HG03457 (cell line): ENCODE measurements around the gene KL.

ENCODE experiments used
- ATAC-seq: cut with Tn5 transposase; IDR thresholded peaks from one replicate; pipeline ENCODE4 v1.9.1; 2021; ENCODE audit warnings: moderate number of reproducible peaks; ENCODE audit not compliant: unreplicated experiment

KL gene

GRCh38 chr13:33078263-33078662, 62.0 kb downstream of the KL start:
- ATAC-seq, result no peak

GRCh38 chr13:33079960-33080359, 63.7 kb downstream of the KL start:
- ATAC-seq, result no peak

- ATAC-seq, result no peak
Measured at GRCh38 chr13:33080972-33081590, 64.9 kb downstream of the KL start.

- ATAC-seq, result no peak
Measured at GRCh38 chr13:33081666-33082065, 65.4 kb downstream of the KL start.

DNA sequence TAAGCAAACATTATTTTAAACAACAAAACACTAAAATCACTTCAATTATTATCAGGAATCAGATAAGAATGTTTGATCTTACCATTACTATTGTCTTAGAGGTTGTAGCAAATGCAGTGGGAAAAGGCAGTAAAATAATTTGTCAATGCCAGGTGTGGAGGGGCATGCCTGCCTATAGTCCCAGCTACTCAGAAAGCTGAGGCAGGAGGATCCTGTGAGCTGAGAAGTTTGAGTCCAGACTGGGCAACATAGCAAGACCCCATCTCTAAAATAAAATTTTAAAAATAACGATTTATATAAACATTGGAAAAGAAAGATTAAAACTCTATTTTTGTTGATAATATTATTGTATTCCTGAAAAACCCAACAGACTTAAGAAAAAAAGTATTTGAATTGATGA, 66.8 kb downstream of the KL start:
- no peak for ATAC-seq

DNA sequence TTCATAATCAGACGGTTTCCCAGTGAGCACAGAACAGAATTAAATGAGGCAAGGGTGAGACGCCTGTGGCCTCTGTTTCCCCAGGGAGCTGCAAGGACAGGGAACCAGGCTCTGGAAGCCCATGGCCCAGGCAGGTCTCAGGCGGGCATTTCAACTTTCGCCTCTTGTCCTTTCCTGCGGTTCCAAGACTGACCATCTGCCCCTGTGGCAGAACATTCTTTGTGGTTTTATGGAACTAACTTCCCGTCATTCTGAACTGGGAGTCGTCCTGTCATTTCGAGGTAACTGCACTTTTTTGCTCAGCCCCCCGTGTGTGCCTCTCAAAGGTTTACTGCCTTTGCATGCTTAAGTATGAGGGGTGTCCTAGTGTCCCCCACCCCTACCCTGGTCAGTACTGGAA, 70.9 kb downstream of the KL start:
- ATAC-seq, result no peak

DNA sequence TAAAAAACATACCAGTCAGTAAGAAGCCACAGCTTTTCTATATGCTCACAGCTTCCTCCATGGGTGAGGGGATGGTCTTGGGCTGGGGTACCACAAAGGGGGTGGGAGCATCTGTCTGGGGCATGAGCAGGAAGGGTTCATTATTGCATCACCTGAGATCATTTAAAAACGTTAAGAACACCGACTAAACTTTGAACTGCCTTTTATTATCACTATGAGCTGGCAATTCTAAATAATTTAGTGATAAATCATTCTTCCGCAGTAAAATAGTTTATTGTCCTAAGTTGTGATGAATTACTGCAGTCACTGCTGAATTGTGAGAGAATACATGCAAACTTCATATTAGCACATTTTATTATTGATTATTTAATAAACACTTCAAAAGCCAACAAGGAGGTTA, 71.6 kb downstream of the KL start:
- ATAC-seq, result no peak

- no peak for ATAC-seq
Measured at GRCh38 chr13:33089311-33089710, 73.1 kb downstream of the KL start.

DNA sequence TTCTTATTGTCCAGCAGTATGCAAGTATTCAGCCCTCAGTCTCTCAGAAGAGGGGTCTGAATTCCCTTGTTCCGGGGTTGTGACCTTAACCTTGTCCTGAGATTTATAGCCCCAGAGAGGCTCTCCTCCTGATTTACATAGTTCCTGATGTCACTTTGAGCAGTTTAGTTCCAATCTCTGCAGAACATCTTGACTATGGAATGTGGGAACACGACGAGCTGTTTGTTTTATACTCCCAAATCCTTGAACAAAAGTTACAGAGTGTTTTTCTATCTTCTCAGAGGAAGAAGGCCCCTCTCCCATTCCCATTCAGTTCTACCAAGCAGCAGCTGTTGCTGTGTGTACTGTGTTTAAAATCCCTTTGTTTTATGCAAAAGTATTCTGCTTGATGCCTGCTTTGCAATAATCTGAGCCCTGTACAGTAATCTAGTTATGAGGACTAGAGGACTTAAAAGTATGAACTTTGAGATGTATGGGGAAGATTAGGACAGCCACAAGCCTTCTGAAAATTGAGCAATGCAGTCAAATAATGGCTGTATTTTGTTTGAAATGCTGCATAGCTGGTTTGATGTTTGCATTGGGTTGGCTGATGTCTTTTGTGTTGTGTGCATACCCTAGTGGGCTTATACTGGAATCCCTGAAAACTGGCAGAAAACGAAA, 74.7 kb downstream of the KL start:
- no peak for ATAC-seq

GRCh38 chr13:33091415-33091774, 75.2 kb downstream of the KL start:
- no peak for ATAC-seq

DNA sequence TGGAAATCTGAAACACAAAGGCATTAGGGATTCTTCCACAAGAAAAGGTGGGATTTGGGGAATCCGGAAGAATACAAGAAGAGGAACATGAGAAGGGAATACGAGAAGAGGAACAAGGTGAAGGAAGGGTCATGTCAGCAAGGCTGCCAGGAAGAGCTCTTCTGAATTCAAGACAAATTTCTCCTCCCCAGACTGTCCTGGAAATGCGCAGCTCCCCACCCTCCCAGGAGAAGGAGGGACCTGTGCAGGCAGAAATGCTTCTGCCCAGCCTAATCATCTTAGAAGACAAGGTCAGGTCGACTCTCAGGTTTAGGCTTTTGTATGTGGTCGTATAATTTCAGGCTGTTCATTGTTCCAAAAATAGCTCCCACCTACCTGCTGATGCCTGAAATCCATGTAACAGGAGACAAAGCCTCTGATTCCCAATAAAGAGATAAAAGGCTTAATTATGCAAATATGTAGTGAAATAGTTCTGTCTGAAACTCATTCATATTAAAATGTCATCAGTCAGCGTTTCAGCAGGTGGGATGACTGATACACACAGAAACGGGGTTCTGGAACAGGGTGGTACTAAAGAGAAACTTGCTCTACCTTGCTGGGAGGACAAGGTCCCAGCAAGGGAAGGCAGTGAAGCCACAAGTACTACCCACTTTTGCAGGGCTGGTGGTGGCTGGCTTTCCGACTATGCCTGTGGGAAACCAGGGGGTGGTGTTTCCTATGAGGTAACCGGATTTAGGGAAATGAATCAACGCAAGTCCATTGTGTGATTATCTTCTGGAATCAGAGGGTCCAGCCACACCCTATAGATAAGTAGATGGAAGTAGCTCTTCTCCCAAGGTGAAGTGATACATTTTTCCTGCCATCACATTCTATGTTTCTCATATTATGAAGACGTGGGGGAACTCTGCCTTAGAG, 76.1 kb downstream of the KL start:
- no peak for ATAC-seq

DNA sequence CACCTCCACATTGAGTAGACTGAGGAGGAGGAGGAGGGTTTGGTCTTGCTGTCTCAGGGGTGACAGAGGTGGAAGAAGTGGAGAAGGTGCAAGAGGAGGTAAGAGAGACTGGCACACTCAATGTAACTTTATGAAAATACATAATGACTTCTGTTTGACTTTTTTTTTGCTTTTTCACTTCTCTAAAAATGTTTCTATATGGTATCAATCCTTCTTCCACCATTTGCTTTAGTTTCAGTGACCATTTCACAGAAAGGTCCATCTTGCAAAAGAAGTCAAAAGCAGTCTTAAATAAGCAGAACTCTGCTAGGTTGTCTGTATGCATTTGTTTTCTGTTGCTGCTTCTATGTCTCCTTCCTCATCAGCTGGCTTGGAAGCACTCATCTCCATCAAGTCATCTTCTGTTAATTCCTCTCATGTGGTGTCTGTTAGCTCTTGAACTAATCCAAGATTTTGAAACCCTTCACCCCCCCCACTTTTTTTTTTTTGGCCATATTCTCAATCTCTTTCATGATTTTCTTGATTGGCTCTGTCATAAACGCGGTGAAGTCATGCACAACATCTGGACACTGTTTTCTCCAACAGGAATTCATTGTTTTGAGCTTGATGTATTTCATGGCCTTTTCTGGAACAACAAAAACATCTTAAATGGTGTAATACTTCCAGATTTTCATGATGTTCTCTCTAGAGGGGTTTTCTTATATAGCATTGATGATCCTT, 80.8 kb downstream of the KL start:
- ATAC-seq, result no peak

DNA sequence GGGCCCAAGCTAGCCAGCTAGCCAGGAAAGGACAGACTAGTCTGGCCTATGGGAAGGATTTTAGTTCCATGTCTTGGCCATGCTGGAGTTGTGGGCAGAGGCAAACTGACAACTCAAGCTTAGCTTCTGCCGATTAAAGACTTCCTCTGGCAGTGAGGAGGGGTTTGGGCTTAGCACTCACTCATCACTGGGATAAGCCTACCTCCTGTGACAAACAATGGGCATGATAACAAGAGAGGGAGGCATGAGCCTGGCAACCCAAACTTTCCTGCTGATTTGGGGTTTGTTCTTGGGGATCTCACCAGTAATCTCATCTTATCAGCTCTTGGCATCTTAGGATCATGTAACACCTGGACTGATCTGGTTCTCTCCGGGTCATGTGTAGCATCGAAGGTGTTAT, 83.6 kb downstream of the KL start:
- no peak for ATAC-seq

- ATAC-seq, result no peak
Measured at GRCh38 chr13:33100886-33101285, 84.7 kb downstream of the KL start.

- ATAC-seq, result no peak
Measured at GRCh38 chr13:33101835-33102234, 85.6 kb downstream of the KL start.

DNA sequence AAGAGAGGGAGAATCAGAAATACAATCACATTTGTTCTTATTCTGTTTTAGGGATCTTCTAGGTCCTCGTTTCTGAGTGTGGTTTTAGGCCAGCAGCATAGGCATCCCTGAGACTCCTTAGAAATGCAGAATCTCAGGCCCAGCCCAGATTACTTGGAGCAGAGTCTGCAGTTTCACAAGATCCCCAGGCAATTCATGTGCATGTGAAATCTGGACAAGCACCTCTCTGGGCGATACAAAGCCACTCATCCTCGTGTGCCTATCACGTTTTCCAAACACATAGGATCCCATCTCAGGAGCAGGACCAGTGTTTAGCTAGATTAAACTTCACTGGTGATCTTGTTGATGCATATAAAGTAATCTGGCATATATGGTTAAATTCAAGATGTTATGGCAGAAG, 87.2 kb downstream of the KL start:
- no peak for ATAC-seq

DNA sequence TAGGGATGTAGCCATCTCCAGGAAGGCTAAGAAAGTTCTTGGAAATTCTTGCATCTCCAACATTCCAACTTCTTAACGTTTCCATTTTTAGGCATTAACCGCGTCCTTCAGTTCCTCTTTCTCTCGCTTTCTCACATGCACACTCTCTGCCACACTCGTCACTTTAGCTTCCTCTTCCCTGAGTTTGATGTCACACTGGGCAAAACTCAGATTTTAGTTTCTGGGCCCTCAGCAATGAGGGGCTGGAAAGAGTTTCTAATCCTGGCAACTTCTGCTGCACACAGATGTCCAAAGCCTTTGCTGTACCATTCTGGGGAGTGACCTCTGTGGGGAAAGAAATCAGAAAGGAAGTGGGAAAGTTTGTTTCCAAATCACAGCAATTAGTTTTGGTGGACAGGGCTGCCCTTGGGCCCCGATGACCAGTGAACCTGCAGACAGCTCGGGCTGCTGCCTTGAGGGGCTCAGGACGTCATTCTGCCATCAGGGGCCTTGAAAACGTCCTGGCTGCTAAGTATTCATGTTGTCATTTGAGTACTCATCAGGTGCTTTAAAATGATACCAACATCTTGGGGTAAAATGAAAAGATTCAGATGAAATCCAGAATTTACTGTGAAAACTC, 89.3 kb downstream of the KL start:
- no peak for ATAC-seq

GRCh38 chr13:33106656-33107360, 90.6 kb downstream of the KL start:
- no peak for ATAC-seq

DNA sequence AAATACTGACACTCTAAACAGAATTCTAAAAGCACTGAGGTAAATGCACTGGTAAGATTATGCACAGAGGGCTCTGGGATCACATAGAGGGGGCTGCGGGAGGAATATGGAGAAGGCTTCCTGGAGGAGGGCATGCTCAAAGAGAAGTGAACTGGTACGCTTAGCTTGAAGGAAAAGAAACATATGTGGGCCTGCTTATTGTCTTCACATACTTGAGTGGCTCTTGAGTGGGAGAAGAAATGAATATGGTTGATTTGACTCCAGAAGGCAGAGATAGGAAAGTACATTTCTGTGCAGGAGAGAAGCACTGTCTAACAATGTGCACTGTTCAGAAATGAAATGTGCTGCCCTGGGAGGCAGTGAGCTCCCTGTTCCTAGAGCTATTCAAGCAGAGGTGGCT, 91.1 kb downstream of the KL start:
- no peak for ATAC-seq

DNA sequence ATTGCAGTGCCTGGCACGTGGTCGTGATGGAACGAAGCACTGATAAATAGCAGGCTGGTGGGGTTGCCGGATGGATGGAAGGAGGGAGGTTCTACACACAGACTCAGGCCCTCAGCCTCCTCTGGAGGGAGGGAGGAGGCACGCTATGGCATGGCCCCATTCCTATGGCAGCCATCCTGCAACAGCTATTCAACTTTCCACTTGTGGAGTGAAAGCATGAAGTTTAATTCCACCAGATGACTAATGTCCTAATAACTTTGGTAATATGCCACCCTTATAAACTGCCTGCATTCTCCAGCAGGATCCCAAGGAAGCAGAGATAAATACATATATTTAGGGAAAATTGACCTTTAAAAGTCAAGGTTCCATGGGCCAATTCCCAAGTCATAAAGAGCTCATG, 92.4 kb downstream of the KL start:
- ATAC-seq, result no peak
